Bronchial epithelial cell (primary cell): ENCODE results near the gene NELFB. TPM values are rescaled to one million over a fixed set of nuclear protein-coding genes. Genes with fewer than 3 reads are reported as not detected.

Experiments used
- DNase-seq: peaks from one replicate; pipeline ENCODE4 v3.0.0-alpha.2; 2010; ENCODE audit warnings: low read depth
- FAIRE-seq: peaks from 2 replicates; lab custom pipeline; 2011; peaks lifted over from hg19 to GRCh38; lab: Jason Lieb, UNC
- H3K27me3 ChIP-seq: 2 replicates; pipeline ENCODE4 v1.5.1; 2011; ENCODE audit warnings: low read length; ENCODE audit not compliant: control insufficient read depth, insufficient read depth
- H3K36me3 ChIP-seq: 2 replicates; pipeline ENCODE4 v1.5.1; 2011; ENCODE audit warnings: low read length; ENCODE audit not compliant: control insufficient read depth, insufficient read depth
- H3K4me3 ChIP-seq: 2 replicates; pipeline ENCODE4 v1.5.1; 2011; ENCODE audit warnings: mild to moderate bottlenecking, low read depth, low read length, control low read depth
- total RNA-seq: library from RNA; depleted of rRNA; stranded (reverse); fragments of >200 nt; gene quantifications from 2 replicates; pipeline ENCODE4 v1.2.1, GENCODE V29; 2014
- TF ChIP-seq, protein P1 (sequence below): IDR thresholded peaks from 2 replicates; pipeline ENCODE4 v1.5.1; 2011; ENCODE audit warnings: mild to moderate bottlenecking, moderate library complexity, low read length, control low read depth, inconsistent platforms; ENCODE audit not compliant: insufficient read depth, severe bottlenecking

Gene NELFB
- total RNA-seq, 1 donor from 2014 or later = 67.9 TPM

DNA sequence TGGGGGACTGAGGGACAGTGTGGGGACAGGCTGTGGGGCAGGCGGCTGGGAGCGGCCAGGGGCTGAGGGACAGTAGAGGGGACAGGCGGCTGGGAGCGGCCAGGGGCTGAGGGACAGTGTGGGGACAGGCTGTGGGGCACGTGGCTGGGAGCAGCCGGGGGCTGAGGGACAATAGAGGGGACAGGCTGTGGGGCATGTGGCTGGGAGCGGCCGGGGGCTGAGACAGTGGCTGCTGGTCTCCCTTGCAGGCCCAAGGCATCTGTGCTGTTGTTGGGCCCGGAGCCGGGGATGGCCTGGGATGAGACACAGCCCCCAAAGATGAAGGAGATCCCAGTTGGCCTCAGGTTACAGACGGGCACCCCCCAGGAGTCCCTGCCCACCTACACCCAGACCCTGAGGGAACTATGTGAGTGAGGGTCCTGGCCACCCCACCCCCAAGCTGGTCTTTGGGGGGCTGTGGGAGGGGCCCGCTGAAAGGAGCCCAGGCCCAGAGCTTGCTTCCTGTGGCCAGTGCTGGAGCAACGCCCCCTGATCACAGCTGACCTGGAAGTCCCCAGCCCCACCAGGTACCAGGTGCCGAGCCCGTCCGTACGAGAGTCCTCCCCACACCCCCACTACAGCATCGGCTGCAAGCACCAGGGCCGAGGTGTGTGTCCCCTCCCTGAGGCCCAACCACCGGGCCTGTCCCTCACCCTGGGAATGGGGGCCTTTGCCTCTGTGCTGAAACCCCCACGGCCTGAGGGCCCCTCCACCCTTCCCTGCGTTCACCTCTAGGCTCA is 3.4 kb upstream of the NELFB start:
- TF ChIP-seq, protein P1, sequence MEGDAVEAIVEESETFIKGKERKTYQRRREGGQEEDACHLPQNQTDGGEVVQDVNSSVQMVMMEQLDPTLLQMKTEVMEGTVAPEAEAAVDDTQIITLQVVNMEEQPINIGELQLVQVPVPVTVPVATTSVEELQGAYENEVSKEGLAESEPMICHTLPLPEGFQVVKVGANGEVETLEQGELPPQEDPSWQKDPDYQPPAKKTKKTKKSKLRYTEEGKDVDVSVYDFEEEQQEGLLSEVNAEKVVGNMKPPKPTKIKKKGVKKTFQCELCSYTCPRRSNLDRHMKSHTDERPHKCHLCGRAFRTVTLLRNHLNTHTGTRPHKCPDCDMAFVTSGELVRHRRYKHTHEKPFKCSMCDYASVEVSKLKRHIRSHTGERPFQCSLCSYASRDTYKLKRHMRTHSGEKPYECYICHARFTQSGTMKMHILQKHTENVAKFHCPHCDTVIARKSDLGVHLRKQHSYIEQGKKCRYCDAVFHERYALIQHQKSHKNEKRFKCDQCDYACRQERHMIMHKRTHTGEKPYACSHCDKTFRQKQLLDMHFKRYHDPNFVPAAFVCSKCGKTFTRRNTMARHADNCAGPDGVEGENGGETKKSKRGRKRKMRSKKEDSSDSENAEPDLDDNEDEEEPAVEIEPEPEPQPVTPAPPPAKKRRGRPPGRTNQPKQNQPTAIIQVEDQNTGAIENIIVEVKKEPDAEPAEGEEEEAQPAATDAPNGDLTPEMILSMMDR = no peak
- no peaks in the 10 kb centered on the region for H3K27me3 ChIP-seq
- H3K4me3 ChIP-seq = no peak overlapping the region
- no peak for FAIRE-seq
- H3K36me3 ChIP-seq = peaks cover 2% of the 10 kb centered on the region
- no peak for DNase-seq

DNA sequence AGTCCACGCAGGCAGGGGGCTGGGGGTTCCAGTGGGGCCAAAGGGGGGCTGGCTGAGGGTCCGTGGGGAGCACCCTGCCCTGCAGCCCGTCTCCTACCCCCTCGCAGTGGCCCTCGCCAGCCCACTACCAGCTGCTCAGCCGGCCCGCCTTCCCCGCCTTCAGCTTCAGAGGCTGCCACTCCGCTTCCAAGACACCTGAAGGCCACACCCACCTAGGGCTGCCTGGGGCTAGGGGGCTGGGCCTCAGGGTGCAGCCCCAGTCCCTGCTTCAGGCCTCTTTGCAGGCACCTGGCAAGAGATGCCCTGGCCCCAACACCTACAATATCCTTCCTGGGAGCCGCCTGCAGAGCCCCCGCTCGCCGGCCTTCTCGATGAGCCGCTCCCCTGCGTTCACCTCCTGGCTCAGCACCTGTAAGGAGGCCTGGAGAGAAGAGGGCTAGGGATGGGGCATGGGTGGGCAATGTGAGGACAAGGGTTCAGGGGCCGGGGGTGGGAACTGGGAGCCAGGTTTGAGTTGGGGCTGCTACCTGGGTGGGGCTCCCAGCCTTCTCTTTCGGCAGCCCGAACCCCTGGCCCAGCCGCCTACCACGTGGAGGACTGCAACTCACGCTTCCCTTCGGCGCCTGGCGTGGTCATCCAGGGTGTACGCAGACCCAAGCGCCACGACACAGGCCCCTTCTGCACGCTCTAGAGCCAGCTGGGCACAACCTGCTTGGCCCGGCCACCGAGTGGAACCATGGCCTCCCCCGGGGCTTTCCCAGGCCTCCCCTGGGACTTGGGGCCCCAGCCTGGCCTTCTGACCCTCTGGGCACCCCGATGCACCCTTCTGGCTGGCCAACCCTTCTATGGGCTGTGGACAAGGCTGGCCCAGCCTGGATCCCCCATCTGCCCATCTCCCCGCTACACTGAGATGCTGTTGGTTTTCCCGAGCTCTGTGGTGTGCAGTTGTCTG is 2.3 kb upstream of the NELFB start:
- H3K36me3 ChIP-seq = peaks cover 4% of the 10 kb centered on the region
- H3K27me3 ChIP-seq = no peaks in the 10 kb centered on the region
- H3K4me3 ChIP-seq = no peak overlapping the region
- TF ChIP-seq, protein P1 = no peak
- no peak for DNase-seq
- FAIRE-seq = no peak

DNA sequence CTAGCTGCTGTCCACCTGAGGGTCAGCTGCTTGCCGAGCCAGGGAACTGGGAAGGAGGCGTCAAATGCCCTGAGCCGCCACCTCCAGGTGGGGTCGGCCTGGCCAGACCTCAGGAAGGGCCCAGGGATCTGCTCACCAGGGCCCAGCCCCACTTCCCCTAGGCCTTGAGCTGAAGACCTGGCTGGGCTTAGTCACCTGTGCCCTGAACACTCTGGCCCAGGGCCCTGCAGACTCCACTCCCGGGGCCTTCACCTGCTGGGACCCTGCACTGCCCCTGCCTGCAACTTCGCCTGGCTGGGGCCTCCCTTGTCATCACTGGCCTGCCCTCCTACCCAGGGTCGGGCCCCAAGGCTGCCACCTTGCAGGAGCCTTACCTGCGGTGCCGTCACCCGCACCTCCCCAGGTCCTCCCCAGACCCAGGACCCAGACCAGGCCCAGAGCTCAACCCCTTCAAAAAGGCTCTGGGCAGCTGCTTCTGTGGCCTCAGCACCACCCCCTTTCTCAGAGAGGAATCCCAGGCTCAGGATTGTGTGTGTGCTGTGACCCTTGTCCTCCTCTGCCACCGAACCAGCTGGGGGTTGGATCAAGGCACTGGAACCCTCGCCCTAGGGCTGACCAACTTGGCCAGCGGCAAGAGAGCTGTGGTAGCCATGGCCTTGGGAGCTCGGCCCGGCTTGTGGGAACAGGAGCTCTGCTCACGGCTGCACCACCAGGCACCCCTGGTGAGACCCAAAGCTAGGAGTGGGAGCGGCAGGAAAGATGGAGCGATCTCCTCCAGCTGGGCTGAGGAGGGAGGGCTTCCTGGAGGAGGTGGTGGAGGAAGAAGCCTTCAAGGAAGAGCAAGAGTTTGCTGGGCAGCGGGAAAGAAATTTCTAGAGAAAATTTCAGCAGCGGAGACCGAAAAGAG is 1.2 kb upstream of the NELFB start:
- DNase-seq = no peak
- peak overlapping the region; percentile 89 for H3K4me3 ChIP-seq
- no peak for FAIRE-seq
- TF ChIP-seq, protein P1 = no peak
- H3K27me3 ChIP-seq = no peaks in the 10 kb centered on the region
- H3K36me3 ChIP-seq = peaks cover 4% of the 10 kb centered on the region

DNA sequence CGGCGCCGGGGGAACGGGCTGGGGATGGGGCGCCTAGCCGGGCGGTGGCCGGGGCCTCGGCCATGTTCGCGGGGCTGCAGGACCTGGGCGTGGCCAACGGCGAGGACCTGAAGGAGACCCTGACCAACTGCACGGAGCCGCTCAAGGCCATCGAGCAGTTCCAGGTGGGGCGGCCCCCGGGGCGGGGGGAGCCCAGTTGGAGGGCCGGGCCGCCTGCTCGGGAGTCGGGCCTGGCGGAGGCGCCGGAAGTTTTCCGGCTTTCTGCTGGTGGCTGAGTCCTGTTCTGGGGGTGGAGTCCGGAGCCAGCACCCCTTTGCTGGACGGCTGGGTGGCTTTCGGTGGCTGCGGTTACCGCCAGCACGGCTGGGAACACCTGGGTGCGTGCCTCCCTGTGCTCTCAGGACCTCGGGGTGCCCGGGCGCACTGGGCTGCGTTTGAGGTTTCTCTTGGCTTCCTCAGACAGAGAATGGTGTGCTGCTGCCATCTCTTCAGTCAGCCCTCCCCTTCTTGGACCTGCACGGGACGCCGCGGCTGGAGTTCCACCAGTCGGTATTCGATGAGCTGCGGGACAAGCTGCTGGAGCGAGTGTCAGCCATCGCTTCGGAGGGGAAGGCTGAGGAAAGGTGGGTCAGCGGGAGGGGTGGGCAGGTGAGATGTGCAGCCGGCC is 454 bp downstream of the NELFB start:
- FAIRE-seq (no peak), DNase-seq (no peak)
- H3K4me3 ChIP-seq = peak overlapping the region; percentile 89
- H3K27me3 ChIP-seq = no peaks in the 10 kb centered on the region
- peaks cover 9% of the 10 kb centered on the region for H3K36me3 ChIP-seq
- TF ChIP-seq, protein P1 = no peak

DNA sequence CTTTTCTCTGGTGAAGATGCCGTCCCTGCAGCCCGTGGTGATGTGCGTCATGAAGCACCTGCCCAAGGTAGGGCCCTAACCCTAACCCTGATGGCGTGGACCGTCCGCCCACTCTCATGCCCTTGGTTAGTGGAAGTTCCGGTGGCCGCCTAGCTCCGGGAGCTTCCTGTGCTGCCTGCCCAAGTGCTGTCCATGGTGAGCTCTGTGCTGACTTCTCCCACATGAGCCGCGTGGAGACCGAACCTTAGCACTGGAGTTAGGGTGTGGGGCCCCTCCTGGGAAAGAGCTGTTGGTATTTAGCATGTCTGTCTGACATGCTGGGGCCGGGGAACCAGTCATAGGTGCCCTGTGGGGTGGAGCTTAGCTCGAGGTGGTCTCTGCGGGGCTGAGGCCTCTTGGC is 1.2 kb downstream of the NELFB start:
- FAIRE-seq (no peak), DNase-seq (no peak)
- Histone ChIP-seq H3K27me3 (no peaks in the 10 kb centered on the region), H3K4me3 (peak overlapping the region; percentile 89), H3K36me3 (peaks cover 9% of the 10 kb centered on the region)
- TF ChIP-seq, protein P1 = no peak
